Measurements from ENCODE around the gene RER1. TPM values are rescaled to one million over a fixed set of nuclear protein-coding genes. Genes with fewer than 3 reads are reported as not detected.

Gene RER1
- total RNA-seq, 1 donor from 2014 or later, result 61.3 TPM

- H3K27ac ChIP-seq, result no peak overlapping the region
- H3K27me3 ChIP-seq, result no peaks in the 10 kb centered on the region
- intact Hi-C loops (cut with DNase I), result loop anchor here (10.0 kb wide), 1 partner anchor 1015 kb away; no protein-coding TSS in a partner anchor
- no peak for DNase-seq (ENCODE audit: low spot score in 2 of 2)
- no peaks in the 10 kb centered on the region for H3K9me3 ChIP-seq
- no peak overlapping the region for H3K4me3 ChIP-seq
- H3K4me1 ChIP-seq, result peaks cover 12 to 26% of the 10 kb centered on the region in 2 donors
- peaks cover 17 to 46% of the 10 kb centered on the region in 2 donors for H3K36me3 ChIP-seq
- TF ChIP-seq CTCF (IDR thresholded peaks at IDR 0.05), result no peak
These were observed 18.1 kb downstream of the RER1 start for GRCh38 chr1:2409745-2410144.

- H3K4me1 ChIP-seq, result peaks cover 12 to 26% of the 10 kb centered on the region in 2 donors
- H3K4me3 ChIP-seq, result peak overlapping the region; percentile 87 to 98
- H3K27me3 ChIP-seq, result peaks cover 5% of the 10 kb centered on the region
- H3K9me3 ChIP-seq, result no peaks in the 10 kb centered on the region
- peaks cover 10 to 25% of the 10 kb centered on the region in 2 donors for H3K36me3 ChIP-seq
- no peak for DNase-seq (ENCODE audit: low spot score in 2 of 2)
- no peak for TF ChIP-seq CTCF (IDR thresholded peaks at IDR 0.05)
- H3K27ac ChIP-seq, result peak overlapping the region; percentile 79
- intact Hi-C loops (cut with DNase I), result loop anchor here (1.0 to 10.0 kb wide), 8 partner anchors 21 to 1489 kb away; partner anchors contain the start of genes C1orf174, MORN1, PRXL2B and RER1
These were observed 20.3 kb downstream of the RER1 start for GRCh38 chr1:2411801-2412394.

GRCh38 chr1:2412395-2412772, 20.7 kb downstream of the RER1 start, which contains the start of gene PEX10:
Gene PEX10 (minus strand): TSS chr1:2412564. CDS start chr1:2412502, 62 bp downstream.
- no peaks in the 10 kb centered on the region for H3K9me3 ChIP-seq
- H3K4me1 ChIP-seq, result peaks cover 12 to 26% of the 10 kb centered on the region in 2 donors
- DNase-seq (ENCODE audit: low spot score in 2 of 2), result peak; percentile 90 to 98
- peaks cover 10 to 22% of the 10 kb centered on the region in 2 donors for H3K36me3 ChIP-seq
- intact Hi-C loops (cut with DNase I), result loop anchor here (1.0 to 10.0 kb wide), 8 partner anchors 21 to 1488 kb away; partner anchors contain the start of genes C1orf174, MORN1, PRXL2B and RER1
- H3K27me3 ChIP-seq, result peaks cover 6% of the 10 kb centered on the region
- peak within 1 kb of the TSS; percentile 87 to 98 for H3K4me3 ChIP-seq
- H3K27ac ChIP-seq, result peak within 1 kb of the TSS; percentile 79
- TF ChIP-seq CTCF (IDR thresholded peaks at IDR 0.05), result no peak

GRCh38 chr1:2412773-2413494, 21.3 kb downstream of the RER1 start:
- no peak for TF ChIP-seq CTCF (IDR thresholded peaks at IDR 0.05)
- Histone ChIP-seq H3K9me3 (no peaks in the 10 kb centered on the region), H3K4me3 (peak overlapping the region; percentile 87 to 98), H3K27me3 (peaks cover 6% of the 10 kb centered on the region), H3K27ac (peak overlapping the region; percentile 79), H3K36me3 (peaks cover 10 to 16% of the 10 kb centered on the region in 2 donors), H3K4me1 (peaks cover 12 to 26% of the 10 kb centered on the region in 2 donors)
- DNase-seq (ENCODE audit: low spot score in 2 of 2), result no peak
- intact Hi-C loops (cut with DNase I), result loop anchor here (1.0 to 10.0 kb wide), 8 partner anchors 22 to 1488 kb away; partner anchors contain the start of genes C1orf174, MORN1, PRXL2B and RER1

- Histone ChIP-seq H3K9me3 (no peaks in the 10 kb centered on the region), H3K27ac (peak overlapping the region in 1 of 2 donors; percentile 79), H3K36me3 (peaks cover 6 to 9% of the 10 kb centered on the region in 2 donors), H3K27me3 (peaks cover 6% of the 10 kb centered on the region), H3K4me1 (peaks cover 12 to 26% of the 10 kb centered on the region in 2 donors), H3K4me3 (peak overlapping the region; percentile 87 to 98)
- intact Hi-C loops (cut with DNase I), result loop anchor here (2.0 to 10.0 kb wide), 5 partner anchors 229 to 1487 kb away; partner anchors contain the start of gene C1orf174
- no peak for TF ChIP-seq CTCF (IDR thresholded peaks at IDR 0.05)
- DNase-seq (ENCODE audit: low spot score in 2 of 2), result no peak
These were observed 22.1 kb downstream of the RER1 start for GRCh38 chr1:2413495-2414296.
